ENCODE data around the gene ATF7IP2. TPM values are rescaled to one million over a fixed set of nuclear protein-coding genes. Genes with fewer than 3 reads are reported as not detected.

The ATF7IP2 gene
- total and polyA plus RNA-seq, 2 of the 13 experiments (the other 11 are each of a cell fraction or from before 2014, with no cell fraction given) = 117 to 217 TPM

DNA sequence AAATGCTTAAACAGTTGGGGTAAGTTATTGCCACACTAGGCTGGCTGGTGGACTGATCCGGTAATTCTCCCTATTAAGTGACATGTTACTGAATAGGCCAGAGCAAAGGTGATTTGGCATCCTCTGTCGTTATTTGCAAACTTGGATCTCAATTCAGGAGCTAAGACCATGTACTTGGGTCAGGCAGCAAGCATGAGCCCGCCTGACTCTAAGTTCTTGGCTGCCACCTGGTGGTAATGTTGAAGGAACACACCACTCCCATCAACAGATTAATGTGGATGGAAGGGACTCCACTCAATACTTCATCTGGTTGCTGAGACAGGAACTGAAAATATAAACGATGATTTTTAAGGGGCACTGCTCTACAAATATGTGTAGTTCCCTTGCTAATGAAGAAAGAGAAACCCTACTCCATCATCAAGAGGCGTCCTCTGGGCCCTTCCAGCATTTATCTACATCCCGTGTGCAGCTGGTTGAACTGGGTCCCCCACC, 123.7 kb downstream of the ATF7IP2 start (continued):
- TF ChIP-seq, protein P1, sequence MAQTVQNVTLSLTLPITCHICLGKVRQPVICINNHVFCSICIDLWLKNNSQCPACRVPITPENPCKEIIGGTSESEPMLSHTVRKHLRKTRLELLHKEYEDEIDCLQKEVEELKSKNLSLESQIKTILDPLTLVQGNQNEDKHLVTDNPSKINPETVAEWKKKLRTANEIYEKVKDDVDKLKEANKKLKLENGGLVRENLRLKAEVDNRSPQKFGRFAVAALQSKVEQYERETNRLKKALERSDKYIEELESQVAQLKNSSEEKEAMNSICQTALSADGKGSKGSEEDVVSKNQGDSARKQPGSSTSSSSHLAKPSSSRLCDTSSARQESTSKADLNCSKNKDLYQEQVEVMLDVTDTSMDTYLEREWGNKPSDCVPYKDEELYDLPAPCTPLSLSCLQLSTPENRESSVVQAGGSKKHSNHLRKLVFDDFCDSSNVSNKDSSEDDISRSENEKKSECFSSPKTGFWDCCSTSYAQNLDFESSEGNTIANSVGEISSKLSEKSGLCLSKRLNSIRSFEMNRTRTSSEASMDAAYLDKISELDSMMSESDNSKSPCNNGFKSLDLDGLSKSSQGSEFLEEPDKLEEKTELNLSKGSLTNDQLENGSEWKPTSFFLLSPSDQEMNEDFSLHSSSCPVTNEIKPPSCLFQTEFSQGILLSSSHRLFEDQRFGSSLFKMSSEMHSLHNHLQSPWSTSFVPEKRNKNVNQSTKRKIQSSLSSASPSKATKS (CRISPR knock-in tag; IDR thresholded peaks at IDR 0.05) = no peak
- TF ChIP-seq TOPORS (CRISPR knock-in tag; IDR thresholded peaks at IDR 0.05) (peak; percentile 54; the same call in 1 of the 2 replicates), NR2F2 (IDR thresholded peaks at IDR 0.05; ENCODE audit: borderline replicate concordance, low read depth) (no peak), CEBPG (CRISPR knock-in tag; IDR thresholded peaks at IDR 0.05) (peak; percentile 36; the same call in 1 of the 2 replicates), TRIM24 (CRISPR knock-in tag; IDR thresholded peaks at IDR 0.05) (no peak), EEA1 (CRISPR knock-in tag; IDR thresholded peaks at IDR 0.05; ENCODE audit: borderline replicate concordance) (no peak), HOXA3 (CRISPR knock-in tag; IDR thresholded peaks at IDR 0.05) (no peak), HNF4G (IDR thresholded peaks at IDR 0.05; ENCODE audit: borderline replicate concordance, low read depth, low read length) (no peak), HNF4G (CRISPR knock-in tag; IDR thresholded peaks at IDR 0.05; ENCODE audit: borderline replicate concordance, low read depth) (no peak), WIZ (CRISPR knock-in tag; IDR thresholded peaks at IDR 0.05) (no peak), ZNF605 (CRISPR knock-in tag; IDR thresholded peaks at IDR 0.05) (peak; percentile 70; the same call in 1 of the 2 replicates), SALL2 (CRISPR knock-in tag; IDR thresholded peaks at IDR 0.05) (no peak), POLR2G (IDR thresholded peaks at IDR 0.05; ENCODE audit: low read depth, low read length) (no peak), CEBPB (IDR thresholded peaks at IDR 0.05; ENCODE audit: borderline replicate concordance, low read depth, low read length) (peak; percentile 27; the same call in 1 of the 2 replicates), PAWR (CRISPR knock-in tag; IDR thresholded peaks at IDR 0.05; ENCODE audit: borderline replicate concordance) (no peak)
- TF ChIP-seq, protein P2, sequence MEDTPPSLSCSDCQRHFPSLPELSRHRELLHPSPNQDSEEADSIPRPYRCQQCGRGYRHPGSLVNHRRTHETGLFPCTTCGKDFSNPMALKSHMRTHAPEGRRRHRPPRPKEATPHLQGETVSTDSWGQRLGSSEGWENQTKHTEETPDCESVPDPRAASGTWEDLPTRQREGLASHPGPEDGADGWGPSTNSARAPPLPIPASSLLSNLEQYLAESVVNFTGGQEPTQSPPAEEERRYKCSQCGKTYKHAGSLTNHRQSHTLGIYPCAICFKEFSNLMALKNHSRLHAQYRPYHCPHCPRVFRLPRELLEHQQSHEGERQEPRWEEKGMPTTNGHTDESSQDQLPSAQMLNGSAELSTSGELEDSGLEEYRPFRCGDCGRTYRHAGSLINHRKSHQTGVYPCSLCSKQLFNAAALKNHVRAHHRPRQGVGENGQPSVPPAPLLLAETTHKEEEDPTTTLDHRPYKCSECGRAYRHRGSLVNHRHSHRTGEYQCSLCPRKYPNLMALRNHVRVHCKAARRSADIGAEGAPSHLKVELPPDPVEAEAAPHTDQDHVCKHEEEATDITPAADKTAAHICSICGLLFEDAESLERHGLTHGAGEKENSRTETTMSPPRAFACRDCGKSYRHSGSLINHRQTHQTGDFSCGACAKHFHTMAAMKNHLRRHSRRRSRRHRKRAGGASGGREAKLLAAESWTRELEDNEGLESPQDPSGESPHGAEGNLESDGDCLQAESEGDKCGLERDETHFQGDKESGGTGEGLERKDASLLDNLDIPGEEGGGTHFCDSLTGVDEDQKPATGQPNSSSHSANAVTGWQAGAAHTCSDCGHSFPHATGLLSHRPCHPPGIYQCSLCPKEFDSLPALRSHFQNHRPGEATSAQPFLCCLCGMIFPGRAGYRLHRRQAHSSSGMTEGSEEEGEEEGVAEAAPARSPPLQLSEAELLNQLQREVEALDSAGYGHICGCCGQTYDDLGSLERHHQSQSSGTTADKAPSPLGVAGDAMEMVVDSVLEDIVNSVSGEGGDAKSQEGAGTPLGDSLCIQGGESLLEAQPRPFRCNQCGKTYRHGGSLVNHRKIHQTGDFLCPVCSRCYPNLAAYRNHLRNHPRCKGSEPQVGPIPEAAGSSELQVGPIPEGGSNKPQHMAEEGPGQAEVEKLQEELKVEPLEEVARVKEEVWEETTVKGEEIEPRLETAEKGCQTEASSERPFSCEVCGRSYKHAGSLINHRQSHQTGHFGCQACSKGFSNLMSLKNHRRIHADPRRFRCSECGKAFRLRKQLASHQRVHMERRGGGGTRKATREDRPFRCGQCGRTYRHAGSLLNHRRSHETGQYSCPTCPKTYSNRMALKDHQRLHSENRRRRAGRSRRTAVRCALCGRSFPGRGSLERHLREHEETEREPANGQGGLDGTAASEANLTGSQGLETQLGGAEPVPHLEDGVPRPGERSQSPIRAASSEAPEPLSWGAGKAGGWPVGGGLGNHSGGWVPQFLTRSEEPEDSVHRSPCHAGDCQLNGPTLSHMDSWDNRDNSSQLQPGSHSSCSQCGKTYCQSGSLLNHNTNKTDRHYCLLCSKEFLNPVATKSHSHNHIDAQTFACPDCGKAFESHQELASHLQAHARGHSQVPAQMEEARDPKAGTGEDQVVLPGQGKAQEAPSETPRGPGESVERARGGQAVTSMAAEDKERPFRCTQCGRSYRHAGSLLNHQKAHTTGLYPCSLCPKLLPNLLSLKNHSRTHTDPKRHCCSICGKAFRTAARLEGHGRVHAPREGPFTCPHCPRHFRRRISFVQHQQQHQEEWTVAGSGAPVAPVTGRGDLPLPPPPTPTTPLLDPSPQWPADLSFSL (CRISPR knock-in tag; IDR thresholded peaks at IDR 0.05) = no peak
- TF ChIP-seq, protein P3, sequence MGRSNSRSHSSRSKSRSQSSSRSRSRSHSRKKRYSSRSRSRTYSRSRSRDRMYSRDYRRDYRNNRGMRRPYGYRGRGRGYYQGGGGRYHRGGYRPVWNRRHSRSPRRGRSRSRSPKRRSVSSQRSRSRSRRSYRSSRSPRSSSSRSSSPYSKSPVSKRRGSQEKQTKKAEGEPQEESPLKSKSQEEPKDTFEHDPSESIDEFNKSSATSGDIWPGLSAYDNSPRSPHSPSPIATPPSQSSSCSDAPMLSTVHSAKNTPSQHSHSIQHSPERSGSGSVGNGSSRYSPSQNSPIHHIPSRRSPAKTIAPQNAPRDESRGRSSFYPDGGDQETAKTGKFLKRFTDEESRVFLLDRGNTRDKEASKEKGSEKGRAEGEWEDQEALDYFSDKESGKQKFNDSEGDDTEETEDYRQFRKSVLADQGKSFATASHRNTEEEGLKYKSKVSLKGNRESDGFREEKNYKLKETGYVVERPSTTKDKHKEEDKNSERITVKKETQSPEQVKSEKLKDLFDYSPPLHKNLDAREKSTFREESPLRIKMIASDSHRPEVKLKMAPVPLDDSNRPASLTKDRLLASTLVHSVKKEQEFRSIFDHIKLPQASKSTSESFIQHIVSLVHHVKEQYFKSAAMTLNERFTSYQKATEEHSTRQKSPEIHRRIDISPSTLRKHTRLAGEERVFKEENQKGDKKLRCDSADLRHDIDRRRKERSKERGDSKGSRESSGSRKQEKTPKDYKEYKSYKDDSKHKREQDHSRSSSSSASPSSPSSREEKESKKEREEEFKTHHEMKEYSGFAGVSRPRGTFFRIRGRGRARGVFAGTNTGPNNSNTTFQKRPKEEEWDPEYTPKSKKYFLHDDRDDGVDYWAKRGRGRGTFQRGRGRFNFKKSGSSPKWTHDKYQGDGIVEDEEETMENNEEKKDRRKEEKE (IDR thresholded peaks at IDR 0.05) = no peak
- TF ChIP-seq, protein P4, sequence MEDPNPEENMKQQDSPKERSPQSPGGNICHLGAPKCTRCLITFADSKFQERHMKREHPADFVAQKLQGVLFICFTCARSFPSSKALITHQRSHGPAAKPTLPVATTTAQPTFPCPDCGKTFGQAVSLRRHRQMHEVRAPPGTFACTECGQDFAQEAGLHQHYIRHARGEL (CRISPR knock-in tag; IDR thresholded peaks at IDR 0.05) = no peak
